ENCODE results near the gene METTL22.
"Not testable (repeated sequence)": the region's sequence is repeated elsewhere in the genome, so short reads cannot be mapped to it uniquely, and the experiment has no call there.

The METTL22 gene

GRCh38 chr16:8631373-8631772 lies 9.9 kb downstream of the METTL22 start:
- in situ Hi-C loops (cut with HindIII; ENCODE audit: low sequenced_read_pairs), result loop anchor here (25.0 kb wide), 1 partner anchor 181 kb away; no protein-coding TSS in a partner anchor

- in situ Hi-C loops (cut with HindIII; ENCODE audit: low sequenced_read_pairs), result loop anchor here (25.0 kb wide), 1 partner anchor 180 kb away; no protein-coding TSS in a partner anchor
Observed at GRCh38 chr16:8631818-8632465, 10.4 kb downstream of the METTL22 start.

GRCh38 chr16:8632675-8633182 lies 11.2 kb downstream of the METTL22 start:
- in situ Hi-C loops (cut with HindIII; ENCODE audit: low sequenced_read_pairs), result loop anchor here (25.0 kb wide), 1 partner anchor 180 kb away; no protein-coding TSS in a partner anchor

- in situ Hi-C loops (cut with HindIII; ENCODE audit: low sequenced_read_pairs), result loop anchor here (25.0 kb wide), 1 partner anchor 177 kb away; no protein-coding TSS in a partner anchor
Observed at GRCh38 chr16:8634991-8635736, 13.7 kb downstream of the METTL22 start.

GRCh38 chr16:8639694-8640093 lies 18.2 kb downstream of the METTL22 start:
- in situ Hi-C loops (cut with HindIII; ENCODE audit: low sequenced_read_pairs), result loop anchor here (25.0 kb wide), 1 partner anchor 173 kb away; no protein-coding TSS in a partner anchor

- in situ Hi-C loops (cut with HindIII; ENCODE audit: low sequenced_read_pairs), result loop anchor here (25.0 kb wide), 1 partner anchor 171 kb away; no protein-coding TSS in a partner anchor
Observed at GRCh38 chr16:8641671-8642070, 20.2 kb downstream of the METTL22 start.

GRCh38 chr16:8642146-8642545 lies 20.6 kb downstream of the METTL22 start:
- in situ Hi-C loops (cut with HindIII; ENCODE audit: low sequenced_read_pairs), result loop anchor here (25.0 kb wide), 1 partner anchor 170 kb away; no protein-coding TSS in a partner anchor

GRCh38 chr16:8644211-8645140 lies 23.0 kb downstream of the METTL22 start:
- in situ Hi-C loops (cut with HindIII; ENCODE audit: low sequenced_read_pairs), result loop anchor here (25.0 kb wide), 1 partner anchor 168 kb away; no protein-coding TSS in a partner anchor

- in situ Hi-C loops (cut with HindIII; ENCODE audit: low sequenced_read_pairs), result loop anchor here (25.0 kb wide), 1 partner anchor 167 kb away; no protein-coding TSS in a partner anchor
Observed at GRCh38 chr16:8645141-8645521, 23.6 kb downstream of the METTL22 start.

GRCh38 chr16:8645831-8646230 lies 24.3 kb downstream of the METTL22 start:
- in situ Hi-C loops (cut with HindIII; ENCODE audit: low sequenced_read_pairs), result loop anchor here (25.0 kb wide), 1 partner anchor 166 kb away; no protein-coding TSS in a partner anchor

- in situ Hi-C loops (cut with HindIII; ENCODE audit: low sequenced_read_pairs), result loop anchor here (25.0 kb wide), 1 partner anchor 166 kb away; no protein-coding TSS in a partner anchor
Observed at GRCh38 chr16:8646326-8647053, 25.0 kb downstream of the METTL22 start.

GRCh38 chr16:8647721-8648318 lies 26.3 kb downstream of the METTL22 start:
- in situ Hi-C loops (cut with HindIII; ENCODE audit: low sequenced_read_pairs), result loop anchor here (25.0 kb wide), 1 partner anchor 164 kb away; no protein-coding TSS in a partner anchor

- in situ Hi-C loops (cut with HindIII; ENCODE audit: low sequenced_read_pairs), result loop anchor here (25.0 kb wide), 1 partner anchor 163 kb away; no protein-coding TSS in a partner anchor
Observed at GRCh38 chr16:8648877-8649276, 27.4 kb downstream of the METTL22 start.

- in situ Hi-C loops (cut with HindIII; ENCODE audit: low sequenced_read_pairs), result loop anchor here (25.0 kb wide), 1 partner anchor 162 kb away; no protein-coding TSS in a partner anchor
Observed at GRCh38 chr16:8649829-8650554, 28.5 kb downstream of the METTL22 start.

- in situ Hi-C loops (cut with HindIII; ENCODE audit: low sequenced_read_pairs), result not testable (repeated sequence)
Observed at GRCh38 chr16:8651958-8652357, 30.5 kb downstream of the METTL22 start.

- in situ Hi-C loops (cut with HindIII; ENCODE audit: low sequenced_read_pairs), result no loop called here
Observed at GRCh38 chr16:8655184-8655717, 33.8 kb downstream of the METTL22 start.

- in situ Hi-C loops (cut with HindIII; ENCODE audit: low sequenced_read_pairs), result no loop called here
Observed at GRCh38 chr16:8656376-8656775, 34.9 kb downstream of the METTL22 start.

- in situ Hi-C loops (cut with HindIII; ENCODE audit: low sequenced_read_pairs), result no loop called here
Observed at GRCh38 chr16:8660841-8661301, 39.4 kb downstream of the METTL22 start.
